Neural cell (in vitro differentiated cells): ENCODE measurements around the gene CRLF1. TPM values are rescaled to one million over a fixed set of nuclear protein-coding genes. Genes with fewer than 3 reads are reported as not detected.

ENCODE experiments used
- H2AFZ ChIP-seq: fragments of 200-600, 300-800 bp; sonication (generic), shearing (Covaris generic); 2 replicates; pipeline ENCODE4 v1.6.0; 2014; ENCODE audit warnings: low read depth, mild to moderate bottlenecking, antibody characterized with exemption, low read length, moderate library complexity
- H3F3A ChIP-seq: fragments of 200-600 bp; shearing (Covaris generic); 2 replicates; pipeline ENCODE4 v1.6.1; 2016; ENCODE audit warnings: mild to moderate bottlenecking, moderate library complexity, mixed read lengths, antibody characterized with exemption, low read length; ENCODE audit not compliant: insufficient read depth, poor library complexity, severe bottlenecking
- H3K27ac ChIP-seq: fragments of 200-600, 300-800 bp; sonication (generic), shearing (Covaris generic); 2 replicates; pipeline ENCODE4 v1.5.1; 2014; ENCODE audit warnings: mild to moderate bottlenecking, low read length, moderate library complexity
- H3K27me3 ChIP-seq: fragments of 300-800, 200-600 bp; sonication (generic), shearing (Covaris generic); 2 replicates; pipeline ENCODE4 v1.6.0; 2014; ENCODE audit warnings: mild to moderate bottlenecking, low read depth, low read length, moderate library complexity; ENCODE audit not compliant: insufficient read depth
- H3K36me3 ChIP-seq: fragments of 300-800, 200-600 bp; sonication (generic), shearing (Covaris generic); 2 replicates; pipeline ENCODE4 v1.5.1; 2014; ENCODE audit warnings: mild to moderate bottlenecking, antibody characterized with exemption, low read length, moderate library complexity; ENCODE audit not compliant: insufficient read depth
- H3K4me2 ChIP-seq: fragments of 300-800, 200-600 bp; sonication (generic), shearing (Covaris generic); 2 replicates; pipeline ENCODE4 v1.6.0; 2014; ENCODE audit warnings: mild to moderate bottlenecking, low read length
- H3K4me3 ChIP-seq: fragments of 300-800, 200-600 bp; sonication (generic), shearing (Covaris generic); 2 replicates; pipeline ENCODE4 v1.5.1; 2014; ENCODE audit warnings: mild to moderate bottlenecking, low read length, moderate library complexity
- H3K79me2 ChIP-seq: fragments of 200-600 bp; shearing (Covaris generic); replicated peaks from 2 replicates; pipeline ENCODE4 v1.6.0; 2014; ENCODE audit warnings: mild to moderate bottlenecking, low read length, moderate library complexity; ENCODE audit not compliant: insufficient read depth
- H3K9ac ChIP-seq: fragments of 300-800, 200-600 bp; sonication (generic), shearing (Covaris generic); 2 replicates; pipeline ENCODE4 v1.6.1; 2016; ENCODE audit warnings: mild to moderate bottlenecking, low read length, mixed read lengths
- H3K9me2 ChIP-seq: fragments of 200-600 bp; shearing (Covaris generic); 2 replicates; pipeline ENCODE4 v1.6.1; 2016; ENCODE audit warnings: mild to moderate bottlenecking, low read length, mixed read lengths; ENCODE audit not compliant: insufficient read depth
- H3K9me3 ChIP-seq: fragments of 200-600, 300-800 bp; sonication (generic), shearing (Covaris generic); 2 replicates; pipeline ENCODE4 v1.6.1; 2016; ENCODE audit warnings: mild to moderate bottlenecking, mixed run types, low read length, moderate library complexity, mixed read lengths
- H4K20me1 ChIP-seq: fragments of 200-600 bp; shearing (Covaris generic); 2 replicates; pipeline ENCODE4 v1.6.1; 2016; ENCODE audit warnings: mild to moderate bottlenecking, mixed run types; ENCODE audit not compliant: insufficient read depth
- EP300 ChIP-seq: fragments of 450-650 bp; conservative IDR thresholded peaks from 2 replicates; pipeline ENCODE4 v1.6.1; 2014; ENCODE audit warnings: antibody characterized with exemption, mild to moderate bottlenecking, moderate library complexity; ENCODE audit not compliant: poor library complexity, severe bottlenecking
- EZH2 ChIP-seq: fragments of 200-600, 300-800 bp; shearing (Covaris generic), sonication (generic); IDR thresholded peaks from 2 replicates; pipeline ENCODE4 v1.6.1; 2014; ENCODE audit warnings: antibody characterized with exemption, low read length, borderline replicate concordance, mild to moderate bottlenecking; ENCODE audit not compliant: insufficient read depth, poor library complexity, severe bottlenecking
- MXI1 ChIP-seq: fragments of 450-650 bp; conservative IDR thresholded peaks from 2 replicates; pipeline ENCODE4 v1.6.1; 2014; ENCODE audit warnings: antibody characterized with exemption, mild to moderate bottlenecking; ENCODE audit not compliant: poor library complexity, severe bottlenecking
- POLR2AphosphoS5 ChIP-seq: IDR thresholded peaks from 2 replicates; pipeline ENCODE4 v1.6.1; 2012
- RAD21 ChIP-seq: fragments of 450-650 bp; conservative IDR thresholded peaks from 2 replicates; pipeline ENCODE4 v1.6.1; 2014; ENCODE audit warnings: antibody characterized with exemption, mild to moderate bottlenecking, moderate library complexity
- SMC3 ChIP-seq: fragments of 450-650 bp; conservative IDR thresholded peaks from 2 replicates; pipeline ENCODE4 v1.6.1; 2014; ENCODE audit warnings: antibody characterized with exemption, mild to moderate bottlenecking, moderate library complexity; ENCODE audit not compliant: poor library complexity
- TAF1 ChIP-seq: IDR thresholded peaks from 2 replicates; pipeline ENCODE4 v1.6.1; 2012; ENCODE audit warnings: low read depth
- polyA plus RNA-seq: library from polyadenylated mRNA; depleted of rRNA; stranded (reverse); fragments of >200 nt; gene quantifications from 2 replicates; pipeline ENCODE4 v1.2.3, GENCODE V29; 2014
- TF ChIP-seq, protein P1 (sequence below): IDR thresholded peaks from 2 replicates; pipeline ENCODE4 v1.6.1; 2012; ENCODE audit warnings: borderline replicate concordance
- TF ChIP-seq, protein P2 (sequence below): fragments of 450-650 bp; IDR thresholded peaks from 2 replicates; pipeline ENCODE4 v1.5.1; 2014; ENCODE audit warnings: antibody characterized with exemption, mild to moderate bottlenecking, moderate library complexity; ENCODE audit not compliant: poor library complexity, severe bottlenecking

CRLF1 gene
- polyA plus RNA-seq, 1 donor from 2014 or later = 14.2 TPM

DNA sequence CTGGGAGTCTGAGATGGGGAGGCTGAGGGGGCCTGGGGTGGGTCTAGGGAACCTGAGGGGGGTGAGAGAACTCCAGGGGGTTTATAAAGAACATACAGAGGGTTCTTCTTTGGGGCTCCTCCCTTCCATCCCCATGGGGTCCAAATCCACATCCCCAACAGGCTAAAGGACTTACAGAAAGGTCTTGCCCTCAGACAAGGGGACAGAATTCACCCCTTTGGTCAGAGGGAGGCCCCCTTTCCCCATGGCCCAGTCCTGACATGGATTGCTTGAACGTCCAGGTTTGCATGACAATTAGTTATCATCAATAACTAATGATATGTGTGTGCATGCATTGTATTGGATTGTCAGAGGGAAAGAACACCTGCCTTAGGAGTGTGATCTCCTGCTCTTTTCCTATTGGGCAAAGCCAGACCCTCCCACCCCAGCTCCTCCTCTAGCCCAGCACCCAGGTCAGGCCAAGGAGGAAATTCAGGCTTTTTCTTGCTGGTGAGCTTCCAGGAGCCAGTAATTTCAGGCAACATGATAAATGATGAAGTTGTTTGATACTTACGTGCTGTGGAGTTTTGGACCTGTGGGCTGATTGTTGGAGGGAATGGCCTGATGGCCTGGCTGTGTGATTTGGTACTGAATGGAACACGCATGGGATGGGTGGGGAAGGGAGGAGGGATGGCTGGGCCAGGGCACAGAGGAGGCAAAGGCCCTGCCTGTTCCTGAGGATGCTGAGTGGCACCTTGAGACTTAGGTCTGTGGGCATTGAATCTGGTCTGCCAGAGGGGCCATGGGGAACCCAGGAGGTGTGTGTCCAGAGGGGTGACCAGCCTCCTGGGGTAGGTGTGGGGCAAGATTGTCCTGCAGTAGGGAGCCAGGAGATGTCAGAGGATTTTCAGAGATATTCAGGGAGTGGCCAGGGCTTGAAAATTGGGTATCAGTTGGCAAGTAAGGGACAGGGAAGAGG is 31.4 kb upstream of the CRLF1 start:
- Histone ChIP-seq H3F3A (no peaks in the 10 kb centered on the region), H3K4me3 (peak overlapping the region; percentile 90), H3K27ac (peak overlapping the region; percentile 70), H4K20me1 (no peaks in the 10 kb centered on the region), H3K9me3 (no peaks in the 10 kb centered on the region), H3K27me3 (no peaks in the 10 kb centered on the region), H2AFZ (no peak overlapping the region), H3K9me2 (no peaks in the 10 kb centered on the region), H3K36me3 (no peaks in the 10 kb centered on the region), H3K79me2 (peaks cover 4% of the 10 kb centered on the region), H3K9ac (peak overlapping the region; percentile 83), H3K4me2 (peak overlapping the region; percentile 48)
- TF ChIP-seq MXI1 = no peak
- TF ChIP-seq, protein P1, sequence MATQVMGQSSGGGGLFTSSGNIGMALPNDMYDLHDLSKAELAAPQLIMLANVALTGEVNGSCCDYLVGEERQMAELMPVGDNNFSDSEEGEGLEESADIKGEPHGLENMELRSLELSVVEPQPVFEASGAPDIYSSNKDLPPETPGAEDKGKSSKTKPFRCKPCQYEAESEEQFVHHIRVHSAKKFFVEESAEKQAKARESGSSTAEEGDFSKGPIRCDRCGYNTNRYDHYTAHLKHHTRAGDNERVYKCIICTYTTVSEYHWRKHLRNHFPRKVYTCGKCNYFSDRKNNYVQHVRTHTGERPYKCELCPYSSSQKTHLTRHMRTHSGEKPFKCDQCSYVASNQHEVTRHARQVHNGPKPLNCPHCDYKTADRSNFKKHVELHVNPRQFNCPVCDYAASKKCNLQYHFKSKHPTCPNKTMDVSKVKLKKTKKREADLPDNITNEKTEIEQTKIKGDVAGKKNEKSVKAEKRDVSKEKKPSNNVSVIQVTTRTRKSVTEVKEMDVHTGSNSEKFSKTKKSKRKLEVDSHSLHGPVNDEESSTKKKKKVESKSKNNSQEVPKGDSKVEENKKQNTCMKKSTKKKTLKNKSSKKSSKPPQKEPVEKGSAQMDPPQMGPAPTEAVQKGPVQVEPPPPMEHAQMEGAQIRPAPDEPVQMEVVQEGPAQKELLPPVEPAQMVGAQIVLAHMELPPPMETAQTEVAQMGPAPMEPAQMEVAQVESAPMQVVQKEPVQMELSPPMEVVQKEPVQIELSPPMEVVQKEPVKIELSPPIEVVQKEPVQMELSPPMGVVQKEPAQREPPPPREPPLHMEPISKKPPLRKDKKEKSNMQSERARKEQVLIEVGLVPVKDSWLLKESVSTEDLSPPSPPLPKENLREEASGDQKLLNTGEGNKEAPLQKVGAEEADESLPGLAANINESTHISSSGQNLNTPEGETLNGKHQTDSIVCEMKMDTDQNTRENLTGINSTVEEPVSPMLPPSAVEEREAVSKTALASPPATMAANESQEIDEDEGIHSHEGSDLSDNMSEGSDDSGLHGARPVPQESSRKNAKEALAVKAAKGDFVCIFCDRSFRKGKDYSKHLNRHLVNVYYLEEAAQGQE = no peak

DNA sequence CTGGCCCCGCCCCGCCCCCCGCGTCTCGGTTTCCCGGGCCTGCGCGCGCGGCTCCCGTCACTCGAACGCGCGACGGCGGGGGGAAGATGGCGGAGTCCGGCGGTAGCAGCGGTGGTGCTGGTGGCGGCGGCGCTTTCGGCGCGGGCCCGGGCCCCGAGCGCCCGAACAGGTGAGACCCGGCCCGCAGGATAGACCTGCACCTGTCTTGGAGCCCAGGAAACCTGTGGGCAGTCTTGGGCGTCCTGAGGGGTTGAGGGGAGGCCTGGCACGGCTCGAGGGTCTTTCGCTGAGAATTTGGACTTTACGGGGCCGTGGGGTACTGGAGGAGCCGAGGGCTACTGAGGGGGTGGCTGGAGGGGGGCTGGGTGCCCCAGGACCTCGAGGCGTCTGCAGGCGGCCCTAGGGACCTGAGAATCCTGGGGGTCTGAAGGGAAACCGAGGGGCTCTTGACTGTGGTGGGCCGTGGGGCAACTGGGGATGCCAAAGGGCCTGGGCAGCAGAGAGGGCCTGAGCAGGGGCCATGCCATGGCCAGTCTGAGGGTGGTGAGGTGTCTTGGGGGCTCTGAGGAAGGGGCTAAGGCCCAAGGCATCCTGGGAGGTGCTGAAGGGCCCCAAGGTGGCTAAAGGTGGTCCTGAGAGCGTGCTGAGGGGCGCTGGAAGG is 30.5 kb upstream of the CRLF1 start, which contains the start of gene KLHL26:
TSS of gene KLHL26 (plus strand) at position 60 of the 661 bp plus-strand sequence. CDS start at position 87, 27 bp downstream.
- H3K27me3 ChIP-seq = no peaks in the 10 kb centered on the region

More for the DNA sequence above, 30.5 kb upstream of the CRLF1 start, which contains the start of gene KLHL26:
- Histone ChIP-seq H3K36me3 (no peaks in the 10 kb centered on the region), H4K20me1 (no peaks in the 10 kb centered on the region), H3K9me2 (no peaks in the 10 kb centered on the region), H2AFZ (peak within 1 kb of the TSS; percentile 99), H3K79me2 (peaks cover 4% of the 10 kb centered on the region), H3F3A (no peaks in the 10 kb centered on the region), H3K4me3 (peak within 1 kb of the TSS; percentile 90), H3K9me3 (no peaks in the 10 kb centered on the region), H3K9ac (peak within 1 kb of the TSS; percentile 83), H3K27ac (peak within 1 kb of the TSS; percentile 80), H3K4me2 (peak within 1 kb of the TSS; percentile 70)
- TF ChIP-seq SMC3 = peak; percentile 13
- TF ChIP-seq EZH2 = no peak
- TF ChIP-seq, protein P1 = peak; percentile 49
- TF ChIP-seq, protein P2, sequence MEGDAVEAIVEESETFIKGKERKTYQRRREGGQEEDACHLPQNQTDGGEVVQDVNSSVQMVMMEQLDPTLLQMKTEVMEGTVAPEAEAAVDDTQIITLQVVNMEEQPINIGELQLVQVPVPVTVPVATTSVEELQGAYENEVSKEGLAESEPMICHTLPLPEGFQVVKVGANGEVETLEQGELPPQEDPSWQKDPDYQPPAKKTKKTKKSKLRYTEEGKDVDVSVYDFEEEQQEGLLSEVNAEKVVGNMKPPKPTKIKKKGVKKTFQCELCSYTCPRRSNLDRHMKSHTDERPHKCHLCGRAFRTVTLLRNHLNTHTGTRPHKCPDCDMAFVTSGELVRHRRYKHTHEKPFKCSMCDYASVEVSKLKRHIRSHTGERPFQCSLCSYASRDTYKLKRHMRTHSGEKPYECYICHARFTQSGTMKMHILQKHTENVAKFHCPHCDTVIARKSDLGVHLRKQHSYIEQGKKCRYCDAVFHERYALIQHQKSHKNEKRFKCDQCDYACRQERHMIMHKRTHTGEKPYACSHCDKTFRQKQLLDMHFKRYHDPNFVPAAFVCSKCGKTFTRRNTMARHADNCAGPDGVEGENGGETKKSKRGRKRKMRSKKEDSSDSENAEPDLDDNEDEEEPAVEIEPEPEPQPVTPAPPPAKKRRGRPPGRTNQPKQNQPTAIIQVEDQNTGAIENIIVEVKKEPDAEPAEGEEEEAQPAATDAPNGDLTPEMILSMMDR = no peak
- no peak for TF ChIP-seq EP300
- TF ChIP-seq TAF1 = peak; percentile 44
- peak; percentile 82 for TF ChIP-seq POLR2AphosphoS5
- no peak for TF ChIP-seq MXI1
- TF ChIP-seq RAD21 = no peak
